Hepatocyte (in vitro differentiated cells): ENCODE data around the gene IL17REL.

Source experiments
- EZH2 ChIP-seq: fragments of 200-600 bp; sonication (generic); IDR thresholded peaks from 2 replicates; pipeline ENCODE4 v1.6.1; 2016; ENCODE audit warnings: antibody characterized with exemption, mild to moderate bottlenecking, borderline replicate concordance
- EZH2phosphoT487 ChIP-seq: fragments of 200-600 bp; sonication (generic); IDR thresholded peaks from one replicate; pipeline ENCODE4 v1.6.1; 2018; ENCODE audit warnings: antibody characterized with exemption, mild to moderate bottlenecking, low read depth, moderate library complexity; ENCODE audit not compliant: unreplicated experiment, severe bottlenecking
- TF ChIP-seq, protein P1 (sequence below): fragments of 200-600 bp; sonication (generic); IDR thresholded peaks from 2 replicates; pipeline ENCODE4 v1.5.1; 2016; ENCODE audit warnings: antibody characterized with exemption, mild to moderate bottlenecking; ENCODE audit not compliant: poor library complexity

DNA sequence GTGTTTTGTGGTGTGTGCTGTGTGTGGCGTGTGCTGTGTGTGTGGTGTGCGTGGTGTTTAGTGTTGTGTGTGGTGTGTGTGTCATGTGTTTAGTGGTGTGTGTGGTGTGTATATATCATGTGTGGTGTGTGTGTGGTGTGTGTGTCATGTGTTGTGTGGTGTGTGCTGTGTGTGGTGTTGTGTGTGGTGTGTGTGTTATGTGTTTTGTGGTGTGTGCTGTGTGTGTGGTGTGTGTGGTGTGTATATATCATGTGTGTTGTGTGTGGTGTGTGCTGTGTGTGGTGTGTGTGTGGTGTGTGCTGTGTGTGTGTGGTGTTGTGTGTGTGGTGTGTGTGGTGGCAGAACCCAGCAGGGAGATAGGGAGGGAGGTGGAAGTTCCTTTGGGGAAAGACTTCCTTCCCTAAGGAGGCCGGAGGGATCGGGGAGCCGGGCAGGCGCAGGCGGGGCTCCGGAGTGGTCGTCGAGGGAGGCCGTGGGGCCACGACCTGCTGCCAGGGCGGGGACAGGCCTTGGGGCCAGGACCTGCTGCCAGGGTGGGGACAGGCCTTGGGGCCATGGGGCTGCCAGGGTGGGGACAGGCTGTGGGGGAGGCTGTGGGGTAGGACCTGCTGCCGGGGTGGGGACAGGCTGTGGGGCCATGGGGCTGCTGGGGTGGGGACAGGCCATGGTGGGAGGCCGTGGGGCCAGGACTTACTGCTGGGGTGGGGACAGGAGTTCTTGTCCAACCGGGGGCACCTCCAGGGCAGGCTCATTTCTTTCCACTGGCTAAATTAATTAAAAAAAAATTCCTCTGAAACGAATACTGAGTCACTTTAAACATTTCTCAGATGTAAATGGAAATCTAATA, 36.8 kb downstream of the IL17REL start:
- TF ChIP-seq, protein P1, sequence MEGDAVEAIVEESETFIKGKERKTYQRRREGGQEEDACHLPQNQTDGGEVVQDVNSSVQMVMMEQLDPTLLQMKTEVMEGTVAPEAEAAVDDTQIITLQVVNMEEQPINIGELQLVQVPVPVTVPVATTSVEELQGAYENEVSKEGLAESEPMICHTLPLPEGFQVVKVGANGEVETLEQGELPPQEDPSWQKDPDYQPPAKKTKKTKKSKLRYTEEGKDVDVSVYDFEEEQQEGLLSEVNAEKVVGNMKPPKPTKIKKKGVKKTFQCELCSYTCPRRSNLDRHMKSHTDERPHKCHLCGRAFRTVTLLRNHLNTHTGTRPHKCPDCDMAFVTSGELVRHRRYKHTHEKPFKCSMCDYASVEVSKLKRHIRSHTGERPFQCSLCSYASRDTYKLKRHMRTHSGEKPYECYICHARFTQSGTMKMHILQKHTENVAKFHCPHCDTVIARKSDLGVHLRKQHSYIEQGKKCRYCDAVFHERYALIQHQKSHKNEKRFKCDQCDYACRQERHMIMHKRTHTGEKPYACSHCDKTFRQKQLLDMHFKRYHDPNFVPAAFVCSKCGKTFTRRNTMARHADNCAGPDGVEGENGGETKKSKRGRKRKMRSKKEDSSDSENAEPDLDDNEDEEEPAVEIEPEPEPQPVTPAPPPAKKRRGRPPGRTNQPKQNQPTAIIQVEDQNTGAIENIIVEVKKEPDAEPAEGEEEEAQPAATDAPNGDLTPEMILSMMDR, result no peak
- TF ChIP-seq EZH2, result no peak
- no peak for TF ChIP-seq EZH2phosphoT487
